ENCODE results near the gene LHX4. TPM values are rescaled to one million over a fixed set of nuclear protein-coding genes. Genes with fewer than 3 reads are reported as not detected.

LHX4 gene
- total and polyA plus RNA-seq, 2 of the 8 experiments (the other 6 are each of a cell fraction or from before 2014, with no cell fraction given), result 0.85 to 4.9 TPM

DNA sequence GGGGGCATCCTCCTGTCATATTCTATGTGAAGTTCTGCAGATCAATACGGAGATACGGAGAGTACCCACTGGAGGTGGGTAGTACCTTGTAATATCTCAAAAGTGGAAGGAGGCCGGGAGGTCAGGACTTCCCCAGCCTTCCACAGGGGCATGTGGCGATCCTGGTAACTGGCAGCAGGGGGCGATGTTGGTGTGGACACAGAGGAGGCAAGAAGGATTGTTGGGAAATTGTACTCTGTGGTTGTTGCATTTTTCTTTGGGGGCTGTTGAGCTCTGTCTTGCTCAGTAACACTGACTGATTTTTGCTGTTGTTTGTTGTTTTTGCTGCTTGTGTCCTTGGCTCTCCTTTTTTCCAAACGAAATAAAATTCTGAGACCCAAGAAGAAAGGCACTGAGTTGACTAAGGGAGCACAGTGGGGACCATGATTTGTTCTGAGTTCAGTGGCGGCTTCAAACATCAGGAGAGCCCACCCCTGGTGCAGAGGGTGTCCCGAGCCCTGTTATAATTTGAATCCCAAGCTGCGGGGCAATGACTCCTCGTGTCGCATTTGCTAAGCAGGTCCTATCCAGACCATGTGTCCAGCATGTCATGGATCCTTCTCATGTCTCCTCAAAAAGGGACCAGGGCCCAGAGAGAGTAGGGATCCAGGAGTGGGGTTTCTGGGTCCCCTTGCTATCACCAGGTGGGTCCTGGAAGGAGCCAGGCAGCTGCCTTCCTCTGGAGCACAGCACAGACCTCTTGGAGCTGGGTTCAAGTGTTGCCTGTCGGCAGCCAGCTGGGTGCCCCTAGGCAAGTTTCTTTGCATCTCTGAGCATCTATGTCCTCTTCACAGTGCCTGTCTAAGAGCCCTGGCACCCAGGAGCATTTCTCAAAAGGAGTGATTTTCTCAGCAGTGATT lies 22.8 kb downstream of the LHX4 start (continued):
- TF ChIP-seq, protein P1, sequence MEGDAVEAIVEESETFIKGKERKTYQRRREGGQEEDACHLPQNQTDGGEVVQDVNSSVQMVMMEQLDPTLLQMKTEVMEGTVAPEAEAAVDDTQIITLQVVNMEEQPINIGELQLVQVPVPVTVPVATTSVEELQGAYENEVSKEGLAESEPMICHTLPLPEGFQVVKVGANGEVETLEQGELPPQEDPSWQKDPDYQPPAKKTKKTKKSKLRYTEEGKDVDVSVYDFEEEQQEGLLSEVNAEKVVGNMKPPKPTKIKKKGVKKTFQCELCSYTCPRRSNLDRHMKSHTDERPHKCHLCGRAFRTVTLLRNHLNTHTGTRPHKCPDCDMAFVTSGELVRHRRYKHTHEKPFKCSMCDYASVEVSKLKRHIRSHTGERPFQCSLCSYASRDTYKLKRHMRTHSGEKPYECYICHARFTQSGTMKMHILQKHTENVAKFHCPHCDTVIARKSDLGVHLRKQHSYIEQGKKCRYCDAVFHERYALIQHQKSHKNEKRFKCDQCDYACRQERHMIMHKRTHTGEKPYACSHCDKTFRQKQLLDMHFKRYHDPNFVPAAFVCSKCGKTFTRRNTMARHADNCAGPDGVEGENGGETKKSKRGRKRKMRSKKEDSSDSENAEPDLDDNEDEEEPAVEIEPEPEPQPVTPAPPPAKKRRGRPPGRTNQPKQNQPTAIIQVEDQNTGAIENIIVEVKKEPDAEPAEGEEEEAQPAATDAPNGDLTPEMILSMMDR (IDR thresholded peaks at IDR 0.05; ENCODE audit: control extremely low read depth in 1 of 3, insufficient read depth in 1 of 3, low read depth in 1 of 3, low read length in 3 of 3), result peak; percentile 95 to 98 (median 98)
- TF ChIP-seq TAF1 (IDR thresholded peaks at IDR 0.05; ENCODE audit: low read depth, low read length) (no peak), GABPA (IDR thresholded peaks at IDR 0.05; ENCODE audit: borderline replicate concordance, insufficient read depth, low read length) (0 out of 2 replicates have a peak, but pooled peaks have one; percentile 36), EGR1 (IDR thresholded peaks at IDR 0.05; ENCODE audit: borderline replicate concordance, low read depth, low read length) (no peak), POLR2A (IDR thresholded peaks at IDR 0.05; ENCODE audit: control extremely low read depth in 1 of 2, low read depth in 2 of 2, low read length in 2 of 2) (no peak), NRF1 (IDR thresholded peaks at IDR 0.05; ENCODE audit: low read depth, low read length) (no peak), KDM5A (IDR thresholded peaks at IDR 0.05; ENCODE audit: low read length) (no peak), RBBP5 (IDR thresholded peaks at IDR 0.05; ENCODE audit: borderline replicate concordance, low read depth, low read length) (no peak), YY1 (IDR thresholded peaks at IDR 0.05; ENCODE audit: low read depth, low read length) (no peak), KDM4A (IDR thresholded peaks at IDR 0.05; ENCODE audit: low read depth, low read length, severe bottlenecking) (no peak)
- TF ChIP-seq, protein P2, sequence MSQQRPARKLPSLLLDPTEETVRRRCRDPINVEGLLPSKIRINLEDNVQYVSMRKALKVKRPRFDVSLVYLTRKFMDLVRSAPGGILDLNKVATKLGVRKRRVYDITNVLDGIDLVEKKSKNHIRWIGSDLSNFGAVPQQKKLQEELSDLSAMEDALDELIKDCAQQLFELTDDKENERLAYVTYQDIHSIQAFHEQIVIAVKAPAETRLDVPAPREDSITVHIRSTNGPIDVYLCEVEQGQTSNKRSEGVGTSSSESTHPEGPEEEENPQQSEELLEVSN (IDR thresholded peaks at IDR 0.05), result no peak
- TF ChIP-seq, protein P3, sequence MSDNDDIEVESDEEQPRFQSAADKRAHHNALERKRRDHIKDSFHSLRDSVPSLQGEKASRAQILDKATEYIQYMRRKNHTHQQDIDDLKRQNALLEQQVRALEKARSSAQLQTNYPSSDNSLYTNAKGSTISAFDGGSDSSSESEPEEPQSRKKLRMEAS (IDR thresholded peaks at IDR 0.05), result peak; percentile 59

All from H1 (cell line).